Keratinocyte (primary cell): ENCODE data around the gene CNOT4.

Source experiments
- CTCF ChIP-seq, 3 experiments: IDR thresholded peaks in 1 of 3; conservative IDR thresholded peaks in 1 of 3; optimal IDR thresholded peaks in 1 of 3; 2 replicates in 2 of 3; 3 replicates in 1 of 3; pipeline versions ENCODE3 to v1.5.1; 2011; ENCODE audit warnings: low read length in 3 of 3, mild to moderate bottlenecking in 3 of 3, moderate library complexity in 2 of 3, control low read depth in 1 of 3, inconsistent platforms in 1 of 3; ENCODE audit not compliant: insufficient read depth in 2 of 3; ENCODE audit errors: extremely low read depth in 1 of 3
- EZH2 ChIP-seq: IDR thresholded peaks from one replicate; pipeline ENCODE4 v1.6.1; 2012; ENCODE audit warnings: inconsistent platforms, mild to moderate bottlenecking, low read length, moderate library complexity

- TF ChIP-seq CTCF (optimal IDR thresholded peaks at IDR 0.05 in 1 of 3, IDR thresholded peaks at IDR 0.05 in 1 of 3, conservative IDR thresholded peaks at IDR 0.05 in 1 of 3; ENCODE audit: extremely low read depth in 1 of 3, insufficient read depth in 2 of 3, low read length in 3 of 3), result no peak
- no peak for TF ChIP-seq EZH2
Measured at GRCh38 chr7:135459951-135460567, 49.8 kb downstream of the CNOT4 start.
